PC-3 (cell line): ENCODE measurements around the gene MET. TPM values are rescaled to one million over a fixed set of nuclear protein-coding genes. Genes with fewer than 3 reads are reported as not detected.

Source experiments
- ATAC-seq: fragments of 200-7000 bp; cut with Tn5 transposase; 2 replicates; pipeline ENCODE4 v1.9.1; 2020; ENCODE audit warnings: mild to moderate bottlenecking, moderate library complexity
- BruUV-seq: library from RNA; stranded (reverse); fragments of 400-500 nt; replicated peaks from 2 replicates; lab custom pipeline; 2021; lab: Mats Ljungman, UMichigan
- CTCF ChIA-PET: fragments of 300-600 bp; sonication (Branson Sonifier 250); formaldehyde crosslinking; loops from one replicate; lab custom pipeline; 2022; ENCODE audit warnings: antibody characterized with exemption; lab: Charles Lee
- POLR2A ChIA-PET: fragments of 300-600 bp; sonication (Branson Sonifier 250); formaldehyde crosslinking; loops from one replicate; lab custom pipeline; 2022; ENCODE audit warnings: antibody characterized with exemption; ENCODE audit not compliant: unreplicated experiment; lab: Charles Lee
- DNase-seq: peaks from one replicate; pipeline ENCODE4 v3.0.0-alpha.2; 2015
- H2AFZ ChIP-seq: fragments of 300-600 bp; sonication (generic); 2 replicates; pipeline ENCODE4 v1.6.0; 2016; ENCODE audit warnings: antibody characterized with exemption, low read length
- H3F3A ChIP-seq: fragments of 300-600 bp; sonication (generic); one replicate; pipeline ENCODE4 v1.6.0; 2017; ENCODE audit warnings: antibody characterized with exemption, low read length, control low read depth, mild to moderate bottlenecking; ENCODE audit not compliant: unreplicated experiment
- H3K27ac ChIP-seq: fragments of 300-600 bp; sonication (generic); 2 replicates; pipeline ENCODE4 v1.5.1; 2016; ENCODE audit warnings: mild to moderate bottlenecking, low read length
- H3K27me3 ChIP-seq: fragments of 300-600 bp; sonication (generic); 2 replicates; pipeline ENCODE4 v1.6.1; 2016; ENCODE audit warnings: low read length, mixed read lengths
- H3K36me3 ChIP-seq: fragments of 300-600 bp; sonication (generic); 2 replicates; pipeline ENCODE4 v1.6.1; 2016; ENCODE audit warnings: low read depth, mixed run types, low read length, mixed read lengths
- H3K4me1 ChIP-seq: fragments of 300-600 bp; sonication (generic); 2 replicates; pipeline ENCODE4 v1.5.1; 2016; ENCODE audit warnings: low read length; ENCODE audit not compliant: insufficient read depth
- H3K4me2 ChIP-seq: fragments of 300-600 bp; sonication (generic); 2 replicates; pipeline ENCODE4 v1.6.0; 2016; ENCODE audit warnings: low read length
- H3K4me3 ChIP-seq: fragments of 300-600 bp; sonication (generic); 2 replicates; pipeline ENCODE4 v1.5.1; 2016; ENCODE audit warnings: mild to moderate bottlenecking, low read length, mixed read lengths
- H3K79me2 ChIP-seq: fragments of 300-600 bp; sonication (generic); 2 replicates; pipeline ENCODE4 v1.6.1; 2017; ENCODE audit warnings: low read length, mixed read lengths
- H3K9ac ChIP-seq: fragments of 300-600 bp; sonication (generic); 2 replicates; pipeline ENCODE4 v1.6.0; 2016; ENCODE audit warnings: mild to moderate bottlenecking, low read length
- H3K9me2 ChIP-seq: fragments of 300-600 bp; sonication (generic); replicated peaks from 2 replicates; pipeline ENCODE4 v1.6.1; 2016; ENCODE audit warnings: mixed run types, low read length, mixed read lengths
- H3K9me3 ChIP-seq: fragments of 300-600 bp; sonication (generic); 2 replicates; pipeline ENCODE4 v1.6.1; 2016; ENCODE audit warnings: low read length, mixed read lengths
- H4K20me1 ChIP-seq: fragments of 300-600 bp; sonication (generic); 2 replicates; pipeline ENCODE4 v1.6.1; 2016; ENCODE audit warnings: low read length, mixed read lengths
- EZH2 ChIP-seq: fragments of 300-600 bp; sonication (generic); IDR thresholded peaks from one replicate; pipeline ENCODE4 v1.6.1; 2017; ENCODE audit warnings: antibody characterized with exemption, mild to moderate bottlenecking, low read length; ENCODE audit not compliant: unreplicated experiment
- EZH2phosphoT487 ChIP-seq: fragments of 300-600 bp; sonication (generic); IDR thresholded peaks from 2 replicates; pipeline ENCODE4 v1.6.1; 2018; ENCODE audit warnings: mild to moderate bottlenecking, antibody characterized with exemption, low read length, borderline replicate concordance
- intact Hi-C: fragments of 100-400 bp; cut with micrococcal nuclease; formaldehyde crosslinking; loops from 2 replicates; pipeline ENCODE4 v1.9.0; 2023
- total RNA-seq: library from RNA; depleted of rRNA; stranded (reverse); fragments of >200 nt; gene quantifications from 2 replicates; pipeline ENCODE4 v1.2.3, GENCODE V29; 2014; rRNA removed
- TF ChIP-seq, protein P1 (sequence below): fragments of 300-600 bp; sonication (generic); conservative IDR thresholded peaks from 2 replicates; pipeline ENCODE4 v1.5.1; 2017; ENCODE audit warnings: antibody characterized with exemption, low read depth, mild to moderate bottlenecking, low read length

MET gene
- total RNA-seq, 1 experiment from 2014 or later = 118 TPM

DNA sequence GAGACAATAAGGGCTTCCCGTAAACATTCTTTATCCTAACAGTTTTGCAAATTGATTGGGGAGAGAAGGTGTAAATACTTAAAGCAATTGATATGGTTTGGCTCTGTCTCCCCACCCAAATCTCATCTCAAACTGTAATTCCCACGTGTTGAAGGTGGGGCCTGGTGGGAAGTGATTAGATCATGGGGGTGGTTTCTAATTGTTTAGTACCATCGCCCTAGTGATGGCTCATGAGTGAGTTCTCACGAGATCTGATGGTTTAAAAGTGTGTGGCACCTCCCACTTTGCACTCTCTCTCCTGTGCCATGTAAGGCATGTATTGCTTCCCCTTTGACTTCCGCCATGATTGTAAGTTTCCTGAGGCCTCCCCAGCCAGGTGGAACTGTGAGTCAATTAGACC lies 168.3 kb downstream of the MET start:
- Histone ChIP-seq H3K4me2 (no peak overlapping the region), H3K9ac (no peak overlapping the region), H3F3A (no peaks in the 10 kb centered on the region), H3K9me2 (no peaks in the 10 kb centered on the region), H3K9me3 (no peaks in the 10 kb centered on the region), H3K36me3 (no peaks in the 10 kb centered on the region), H4K20me1 (no peaks in the 10 kb centered on the region), H3K27ac (no peak overlapping the region), H3K4me3 (no peak overlapping the region), H3K4me1 (peaks cover 20% of the 10 kb centered on the region), H2AFZ (no peak overlapping the region), H3K79me2 (no peaks in the 10 kb centered on the region), H3K27me3 (no peaks in the 10 kb centered on the region)
- no peak for DNase-seq
- no peak for ATAC-seq
- POLR2A ChIA-PET = no interaction called here
- TF ChIP-seq, protein P1, sequence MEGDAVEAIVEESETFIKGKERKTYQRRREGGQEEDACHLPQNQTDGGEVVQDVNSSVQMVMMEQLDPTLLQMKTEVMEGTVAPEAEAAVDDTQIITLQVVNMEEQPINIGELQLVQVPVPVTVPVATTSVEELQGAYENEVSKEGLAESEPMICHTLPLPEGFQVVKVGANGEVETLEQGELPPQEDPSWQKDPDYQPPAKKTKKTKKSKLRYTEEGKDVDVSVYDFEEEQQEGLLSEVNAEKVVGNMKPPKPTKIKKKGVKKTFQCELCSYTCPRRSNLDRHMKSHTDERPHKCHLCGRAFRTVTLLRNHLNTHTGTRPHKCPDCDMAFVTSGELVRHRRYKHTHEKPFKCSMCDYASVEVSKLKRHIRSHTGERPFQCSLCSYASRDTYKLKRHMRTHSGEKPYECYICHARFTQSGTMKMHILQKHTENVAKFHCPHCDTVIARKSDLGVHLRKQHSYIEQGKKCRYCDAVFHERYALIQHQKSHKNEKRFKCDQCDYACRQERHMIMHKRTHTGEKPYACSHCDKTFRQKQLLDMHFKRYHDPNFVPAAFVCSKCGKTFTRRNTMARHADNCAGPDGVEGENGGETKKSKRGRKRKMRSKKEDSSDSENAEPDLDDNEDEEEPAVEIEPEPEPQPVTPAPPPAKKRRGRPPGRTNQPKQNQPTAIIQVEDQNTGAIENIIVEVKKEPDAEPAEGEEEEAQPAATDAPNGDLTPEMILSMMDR = no peak
- no peak for TF ChIP-seq EZH2
- TF ChIP-seq EZH2phosphoT487 = no peak
- no TSS peak for BruUV-seq
- intact Hi-C loops = no loop called here
- CTCF ChIA-PET = no interaction called here

DNA sequence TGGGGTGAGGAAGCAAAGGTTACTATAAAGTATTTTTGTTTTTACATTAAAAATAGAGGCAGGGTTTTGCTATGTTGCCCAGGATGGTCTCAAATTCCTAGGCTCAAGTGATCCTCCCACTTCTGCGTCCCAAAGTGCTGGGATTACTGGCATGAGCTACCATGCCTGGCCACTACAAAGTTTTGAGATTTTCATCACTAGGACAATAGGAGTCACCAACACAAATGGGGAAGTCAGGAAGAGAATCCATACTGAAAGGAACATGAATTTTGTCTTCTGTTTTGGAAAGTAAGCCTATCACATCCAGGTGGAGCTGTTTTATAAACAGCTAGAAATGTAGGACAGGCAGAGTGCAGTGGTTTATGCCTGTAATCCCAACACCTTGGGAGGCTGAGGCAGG lies 170.4 kb downstream of the MET start:
- no peak overlapping the region for H3K27ac ChIP-seq
- no peaks in the 10 kb centered on the region for H3K9me3 ChIP-seq
- no peak overlapping the region for H2AFZ ChIP-seq
- H3K79me2 ChIP-seq = no peaks in the 10 kb centered on the region
- H3K27me3 ChIP-seq = no peaks in the 10 kb centered on the region
- H4K20me1 ChIP-seq = no peaks in the 10 kb centered on the region
- H3K4me2 ChIP-seq = no peak overlapping the region
- DNase-seq (no peak), ATAC-seq (no peak)
- H3K36me3 ChIP-seq = no peaks in the 10 kb centered on the region
- no peak overlapping the region for H3K4me3 ChIP-seq
- ChIA-PET POLR2A (no interaction called here), CTCF (no interaction called here)
- no peaks in the 10 kb centered on the region for H3F3A ChIP-seq
- 0 out of 2 replicates have a peak, but pooled peaks cover 2% of the 10 kb centered on the region for H3K4me1 ChIP-seq
- TF ChIP-seq, protein P1 = no peak
- TF ChIP-seq EZH2phosphoT487 = no peak
- TF ChIP-seq EZH2 = no peak
- H3K9me2 ChIP-seq = no peaks in the 10 kb centered on the region
- BruUV-seq = no TSS peak
- intact Hi-C loops = no loop called here
- H3K9ac ChIP-seq = no peak overlapping the region

DNA sequence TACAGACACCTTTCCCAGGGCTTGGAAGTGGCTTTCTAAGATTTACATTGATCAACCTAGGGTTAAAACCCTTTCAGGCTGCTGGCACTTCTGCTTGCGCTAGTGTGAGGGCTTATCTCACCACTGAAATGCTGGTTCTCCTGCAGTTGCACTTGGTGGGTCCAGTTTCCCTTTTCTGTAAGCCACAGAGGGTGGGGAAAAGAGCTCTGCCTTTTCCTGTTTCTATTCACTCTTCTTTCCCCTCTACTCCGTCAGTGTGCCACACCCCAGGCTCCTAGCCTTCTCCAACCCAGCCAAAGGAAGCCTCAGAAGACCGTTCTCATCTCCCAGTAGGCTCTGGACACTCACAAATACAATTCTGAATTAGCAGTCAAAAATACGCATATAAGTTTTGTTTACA lies 171.4 kb downstream of the MET start:
- Histone ChIP-seq H3K36me3 (no peaks in the 10 kb centered on the region), H3F3A (no peaks in the 10 kb centered on the region), H3K9ac (no peak overlapping the region), H3K4me2 (no peak overlapping the region), H4K20me1 (no peaks in the 10 kb centered on the region), H3K79me2 (no peaks in the 10 kb centered on the region), H3K9me2 (no peaks in the 10 kb centered on the region), H3K27ac (no peak overlapping the region), H2AFZ (no peak overlapping the region), H3K9me3 (no peaks in the 10 kb centered on the region), H3K27me3 (no peaks in the 10 kb centered on the region), H3K4me1 (no peaks in the 10 kb centered on the region), H3K4me3 (no peak overlapping the region)
- TF ChIP-seq EZH2phosphoT487 (no peak), EZH2 (no peak)
- TF ChIP-seq, protein P1 = no peak
- POLR2A ChIA-PET = no interaction called here
- ATAC-seq = no peak
- intact Hi-C loops = no loop called here
- DNase-seq = no peak
- BruUV-seq = no TSS peak
- CTCF ChIA-PET = no interaction called here

Other genes with a start within 250 kb of the MET start
- gene CAV2, start 172.5 kb upstream of the MET start, total RNA-seq = 76.6 and 84.4 TPM in 2 replicates
- 284 and 296 TPM in 2 replicates for gene CAV1, start 147.2 kb upstream of the MET start, total RNA-seq
- 27.7 and 57.7 TPM in 2 replicates for gene CAPZA2, start 190.4 kb downstream of the MET start, total RNA-seq